GM23338 (cell line): ENCODE data around the gene EYA2. TPM values are rescaled to one million over a fixed set of nuclear protein-coding genes. Genes with fewer than 3 reads are reported as not detected.

ENCODE experiments used
- ATAC-seq: fragments of 200-7000 bp; cut with Tn5 transposase; 3 replicates; pipeline ENCODE4 v1.9.1; 2020
- DNase-seq: peaks from one replicate; pipeline ENCODE4 v3.0.0-alpha.2; 2015; ENCODE audit warnings: low spot score
- H2AFZ ChIP-seq: fragments of 200-600 bp; sonication (generic); 2 replicates; pipeline ENCODE4 v1.8.0; 2016; ENCODE audit warnings: antibody characterized with exemption, mild to moderate bottlenecking, moderate library complexity
- H3F3A ChIP-seq: fragments of 200-600 bp; sonication (generic); replicated peaks from 2 replicates; pipeline ENCODE4 v1.8.0; 2017; ENCODE audit warnings: antibody characterized with exemption, mixed run types, low read depth
- H3K27ac ChIP-seq: fragments of 200-600 bp; sonication (generic); 2 replicates; pipeline ENCODE4 v1.6.1; 2016; ENCODE audit warnings: low read depth
- H3K27me3 ChIP-seq: fragments of 200-600 bp; sonication (generic); 2 replicates; pipeline ENCODE4 v1.8.0; 2016; ENCODE audit warnings: mild to moderate bottlenecking, mixed run types, moderate library complexity; ENCODE audit not compliant: insufficient read depth
- H3K36me3 ChIP-seq: fragments of 200-600 bp; sonication (generic); 2 replicates; pipeline ENCODE4 v1.8.0; 2016; ENCODE audit warnings: mild to moderate bottlenecking; ENCODE audit not compliant: insufficient read depth
- H3K4me1 ChIP-seq: fragments of 200-600 bp; sonication (generic); 2 replicates; pipeline ENCODE4 v1.8.0; 2016; ENCODE audit warnings: mild to moderate bottlenecking, moderate library complexity; ENCODE audit not compliant: insufficient read depth
- H3K4me2 ChIP-seq: fragments of 200-600 bp; sonication (generic); 2 replicates; pipeline ENCODE4 v1.7.1; 2017; ENCODE audit warnings: mixed run types
- H3K4me3 ChIP-seq: fragments of 200-600 bp; sonication (generic); 2 replicates; pipeline ENCODE4 v1.6.1; 2016; ENCODE audit warnings: mixed run types
- H3K79me2 ChIP-seq: fragments of 200-600 bp; sonication (generic); replicated peaks from 2 replicates; pipeline ENCODE4 v1.8.0; 2017; ENCODE audit warnings: mild to moderate bottlenecking; ENCODE audit not compliant: insufficient read depth
- H3K9me2 ChIP-seq: fragments of 200-600 bp; sonication (generic); 2 replicates; pipeline ENCODE4 v1.8.0; 2017; ENCODE audit not compliant: insufficient read depth
- H4K20me1 ChIP-seq: fragments of 200-600 bp; sonication (generic); replicated peaks from 2 replicates; pipeline ENCODE4 v1.8.0; 2017; ENCODE audit warnings: mild to moderate bottlenecking; ENCODE audit not compliant: insufficient read depth
- H3K27ac Mint-ChIP-seq: 2 replicates; pipeline ENCODE4 v1.8.0; 2020; ENCODE audit warnings: inconsistent platforms, mild to moderate bottlenecking, moderate library complexity, mixed read lengths
- H3K27me3 Mint-ChIP-seq: 3 replicates; pipeline ENCODE4 v1.8.0; 2022; ENCODE audit warnings: low read depth, mild to moderate bottlenecking, moderate library complexity, mixed read lengths, inconsistent platforms; ENCODE audit not compliant: insufficient read depth, poor library complexity
- H3K36me3 Mint-ChIP-seq: 3 replicates; pipeline ENCODE4 v1.8.0; 2021; ENCODE audit warnings: low read depth, mild to moderate bottlenecking, inconsistent platforms, moderate library complexity, mixed read lengths
- H3K4me1 Mint-ChIP-seq: 3 replicates; pipeline ENCODE4 v1.8.0; 2020; ENCODE audit warnings: mild to moderate bottlenecking, inconsistent platforms, mixed read lengths
- H3K4me3 Mint-ChIP-seq: 3 replicates; pipeline ENCODE4 v1.8.0; 2021; ENCODE audit warnings: moderate library complexity, mild to moderate bottlenecking, inconsistent platforms, mixed read lengths
- H3K9me3 Mint-ChIP-seq: 3 replicates; pipeline ENCODE4 v1.8.0; 2020; ENCODE audit warnings: moderate library complexity, mild to moderate bottlenecking, inconsistent platforms, mixed read lengths
- CREB1 ChIP-seq: fragments of 250-450 bp; sonication (Bioruptor Pico); IDR thresholded peaks from 2 replicates; pipeline ENCODE4 v1.5.0; 2020; ENCODE audit warnings: low read depth, mild to moderate bottlenecking, moderate library complexity
- CTCF ChIP-seq, 2 experiments: fragments of 200-600 bp in 1 of 2; sonication (generic) in 1 of 2; conservative IDR thresholded peaks; 2 replicates each; pipeline versions ENCODE4 v1.5.1 to v1.6.1; 2016 to 2017; ENCODE audit warnings: antibody characterized with exemption in 2 of 2, low read depth in 2 of 2, mild to moderate bottlenecking in 2 of 2, moderate library complexity in 1 of 2
- ETS1 ChIP-seq: IDR thresholded peaks from 2 replicates; pipeline ENCODE4 v1.6.1; 2016; ENCODE audit warnings: antibody characterized with exemption
- EZH2 ChIP-seq: fragments of 200-600 bp; sonication (generic); IDR thresholded peaks from one replicate; pipeline ENCODE4 v1.8.0; 2017; ENCODE audit warnings: antibody characterized with exemption, mild to moderate bottlenecking, low read depth; ENCODE audit not compliant: unreplicated experiment
- EZH2phosphoT487 ChIP-seq: fragments of 200-600 bp; sonication (generic); IDR thresholded peaks from one replicate; pipeline ENCODE4 v1.8.1; 2018; ENCODE audit warnings: antibody characterized with exemption; ENCODE audit not compliant: unreplicated experiment
- NANOG ChIP-seq: IDR thresholded peaks from 2 replicates; pipeline ENCODE4 v1.6.1; 2016; ENCODE audit warnings: antibody characterized with exemption, borderline replicate concordance
- REST ChIP-seq: IDR thresholded peaks from one replicate; pipeline ENCODE4 v1.6.1; 2018; ENCODE audit warnings: antibody characterized with exemption; ENCODE audit not compliant: unreplicated experiment
- STAT1 ChIP-seq: IDR thresholded peaks from one replicate; pipeline ENCODE4 v1.6.1; 2016; ENCODE audit warnings: antibody characterized with exemption; ENCODE audit not compliant: unreplicated experiment
- ZNF114 ChIP-seq: fragments of 250-450 bp; sonication (Bioruptor Pico); IDR thresholded peaks from 2 replicates; pipeline ENCODE4 v1.5.0; 2020; ENCODE audit warnings: mild to moderate bottlenecking, moderate library complexity
- ZNF331 ChIP-seq: fragments of 250-450 bp; sonication (Bioruptor Pico); IDR thresholded peaks from 2 replicates; pipeline ENCODE4 v1.5.0; 2020; ENCODE audit warnings: low read depth, mild to moderate bottlenecking, moderate library complexity
- polyA plus RNA-seq: library from polyadenylated mRNA; unstranded; fragments of >200 nt; fragmentation: Nextera tagmentation; extraction: Ambion mirVana; gene quantifications from 2 replicates; pipeline ENCODE4 v1.2.1, GENCODE V29; 2016
- total RNA-seq: library from RNA; depleted of rRNA; stranded (reverse); fragments of >200 nt; shearing (Covaris generic); gene quantifications from 2 replicates; pipeline ENCODE4 v1.2.3, GENCODE V29; 2014

The EYA2 gene
- total and polyA plus RNA-seq, 2 experiments from 2014 or later: 0.50 to 0.56 TPM

GRCh38 chr20:47181056-47181862 lies 286.6 kb downstream of the EYA2 start:
- H3K9me3 Mint-ChIP-seq: peaks cover 2% of the 10 kb centered on the region; the same call in 1 of the 3 replicates
- Histone ChIP-seq H3K4me3 (no peak overlapping the region), H3K4me1 (no peaks in the 10 kb centered on the region), H3K27me3 (no peaks in the 10 kb centered on the region), H3K4me2 (no peak overlapping the region), H3K9me2 (peaks cover 8% of the 10 kb centered on the region; the same call in 1 of the 2 replicates), H2AFZ (peak overlapping the region; percentile 2; the same call in 1 of the 2 replicates), H3F3A (no peaks in the 10 kb centered on the region), H3K27ac (no peak overlapping the region), H4K20me1 (no peaks in the 10 kb centered on the region), H3K36me3 (no peaks in the 10 kb centered on the region), H3K79me2 (no peaks in the 10 kb centered on the region)
- TF ChIP-seq EZH2phosphoT487 (no peak), ETS1 (peak; percentile 91), CTCF (conservative IDR thresholded peaks at IDR 0.05; ENCODE audit: low read depth in 2 of 2) (no peak), REST (no peak), ZNF331 (CRISPR knock-in tag) (no peak), NANOG (no peak), STAT1 (no peak), EZH2 (no peak), ZNF114 (CRISPR knock-in tag) (no peak), CREB1 (peak; percentile 53; the same call in 1 of the 2 replicates)
- ATAC-seq: peak; percentile 97
- no peak overlapping the region for H3K4me3 Mint-ChIP-seq
- no peak overlapping the region for H3K27ac Mint-ChIP-seq
- H3K27me3 Mint-ChIP-seq: peaks cover 5% of the 10 kb centered on the region
- DNase-seq: peak; percentile 83
- peaks cover 2% of the 10 kb centered on the region; the same call in 2 of the 3 replicates for H3K4me1 Mint-ChIP-seq
- H3K36me3 Mint-ChIP-seq: 0 out of 3 replicates have a peak, but pooled peaks cover 3% of the 10 kb centered on the region
